ENCODE results near the gene COL4A6.
"Not testable (repeated sequence)": the region's sequence is repeated elsewhere in the genome, so short reads cannot be mapped to it uniquely, and the experiment has no call there.

Gene COL4A6

GRCh38 chrX:108399418-108400165 is 38.6 kb downstream of the COL4A6 start:
- no peak for DNase-seq (ENCODE audit: low read depth)

- no peak for DNase-seq (ENCODE audit: low read depth)
Observed at GRCh38 chrX:108397627-108398391, 40.4 kb downstream of the COL4A6 start.

- no peak for DNase-seq (ENCODE audit: low read depth)
Observed at GRCh38 chrX:108396986-108397385, 41.2 kb downstream of the COL4A6 start.

GRCh38 chrX:108396188-108396891 is 41.9 kb downstream of the COL4A6 start:
- no peak for DNase-seq (ENCODE audit: low read depth)

GRCh38 chrX:108390976-108391717 is 47.1 kb downstream of the COL4A6 start:
- not testable (repeated sequence) for DNase-seq (ENCODE audit: low read depth)

GRCh38 chrX:108384783-108385182 is 53.4 kb downstream of the COL4A6 start:
- DNase-seq (ENCODE audit: low read depth): no peak

GRCh38 chrX:108380222-108380621 is 58.0 kb downstream of the COL4A6 start:
- DNase-seq (ENCODE audit: low read depth): no peak

- not testable (repeated sequence) for DNase-seq (ENCODE audit: low read depth)
Observed at GRCh38 chrX:108376821-108377220, 61.4 kb downstream of the COL4A6 start.

GRCh38 chrX:108375591-108375990 is 62.6 kb downstream of the COL4A6 start:
- DNase-seq (ENCODE audit: low read depth): not testable (repeated sequence)

GRCh38 chrX:108366644-108367406 is 71.4 kb downstream of the COL4A6 start:
- no peak for DNase-seq (ENCODE audit: low read depth)

GRCh38 chrX:108362026-108362425 is 76.2 kb downstream of the COL4A6 start:
- DNase-seq (ENCODE audit: low read depth): no peak

- DNase-seq (ENCODE audit: low read depth): no peak
Observed at GRCh38 chrX:108361316-108361715, 76.9 kb downstream of the COL4A6 start.

- DNase-seq (ENCODE audit: low read depth): no peak
Observed at GRCh38 chrX:108359806-108360602, 78.2 kb downstream of the COL4A6 start.

- DNase-seq (ENCODE audit: low read depth): no peak
Observed at GRCh38 chrX:108353452-108353851, 84.8 kb downstream of the COL4A6 start.

GRCh38 chrX:108349210-108349609 is 89.0 kb downstream of the COL4A6 start:
- no peak for DNase-seq (ENCODE audit: low read depth)

- no peak for DNase-seq (ENCODE audit: low read depth)
Observed at GRCh38 chrX:108348525-108348924, 89.7 kb downstream of the COL4A6 start.

- DNase-seq (ENCODE audit: low read depth): no peak
Observed at GRCh38 chrX:108347800-108348199, 90.4 kb downstream of the COL4A6 start.

- no peak for DNase-seq (ENCODE audit: low read depth)
Observed at GRCh38 chrX:108344216-108344615, 94.0 kb downstream of the COL4A6 start.

- DNase-seq (ENCODE audit: low read depth): no peak
Observed at GRCh38 chrX:108341947-108342346, 96.3 kb downstream of the COL4A6 start.

GRCh38 chrX:108332281-108332680 is 105.9 kb downstream of the COL4A6 start:
- no peak for DNase-seq (ENCODE audit: low read depth)

All from stimulated activated CD8-positive, alpha-beta memory T cell treated with anti-CD3 and anti-CD28 coated beads, Interleukin-4, amount 100 ng/mL, for 24 hours (primary cell).